IPS-NIHi7 (cell line): Measurements from ENCODE around the gene ADAM19.

Experiments
- DNase-seq: peaks from one replicate; pipeline ENCODE4 v3.0.0; 2012; ENCODE audit warnings: mixed read lengths; ENCODE audit errors: extremely low spot score

The ADAM19 gene

DNA sequence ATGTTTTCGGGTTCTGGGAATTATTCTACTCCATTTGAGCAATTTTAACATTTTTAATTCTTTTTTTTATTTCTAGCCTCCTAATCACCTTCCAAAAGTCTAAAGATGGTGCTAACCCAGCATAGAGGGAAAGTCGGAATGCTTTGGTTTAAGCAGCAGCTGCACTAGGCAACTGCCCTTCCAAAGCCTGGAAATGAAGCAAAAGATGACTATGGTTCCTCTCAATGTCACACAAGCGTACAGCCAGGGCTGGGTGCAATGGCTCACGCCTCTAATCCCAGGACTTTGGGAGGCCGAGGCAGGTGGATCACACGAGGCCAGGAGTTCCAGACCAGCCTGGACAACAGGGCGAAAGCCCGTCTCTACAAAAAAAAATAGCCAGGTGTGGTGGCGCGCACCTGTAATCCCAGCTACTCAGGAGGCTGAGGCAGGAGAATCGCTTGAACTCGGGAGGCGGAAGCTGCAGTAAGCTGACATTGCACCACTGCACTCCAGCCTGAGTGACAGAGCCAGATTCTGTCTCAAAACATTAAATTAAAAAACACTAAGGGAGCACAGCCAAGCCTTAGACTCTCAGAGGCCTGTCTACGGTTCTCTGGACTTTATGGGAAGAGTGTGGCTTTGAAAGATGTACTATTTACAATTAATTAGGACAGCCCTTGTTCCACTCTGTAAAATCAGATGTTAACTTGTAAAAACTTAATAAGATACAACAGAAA lies 33.1 kb downstream of the ADAM19 start:
- DNase-seq = no peak

DNA sequence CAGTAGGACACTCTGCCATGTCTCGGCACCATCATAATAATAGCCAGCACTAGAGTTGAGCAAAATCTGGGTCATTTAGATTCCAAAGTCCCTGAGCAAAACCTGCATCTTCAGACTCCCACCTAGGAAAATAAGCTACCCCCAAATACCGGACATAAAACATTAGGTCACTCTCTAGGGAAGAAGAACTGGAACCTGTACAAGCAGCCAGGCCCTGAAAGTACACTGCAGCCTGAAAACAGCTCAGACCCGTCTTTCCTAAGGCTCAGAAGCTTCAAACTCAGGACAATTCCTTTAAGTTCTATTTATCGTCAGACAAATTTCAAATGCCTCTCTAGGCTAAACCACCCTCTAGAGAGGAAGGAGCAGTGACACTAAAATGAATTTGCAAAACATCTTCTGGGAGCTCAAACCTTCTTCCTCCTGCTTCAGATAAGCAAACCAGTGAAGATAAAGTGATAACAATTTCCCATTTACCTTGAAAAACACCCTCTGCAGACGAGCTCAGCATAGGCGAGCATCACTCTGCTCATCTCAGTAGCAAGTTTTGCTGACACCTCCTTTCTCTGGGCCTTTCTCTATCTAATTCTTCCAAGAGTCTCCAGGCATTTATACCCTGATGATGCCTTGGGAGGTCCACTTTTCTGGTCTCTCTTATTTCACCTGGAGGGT lies 34.0 kb downstream of the ADAM19 start:
- DNase-seq = no peak

DNA sequence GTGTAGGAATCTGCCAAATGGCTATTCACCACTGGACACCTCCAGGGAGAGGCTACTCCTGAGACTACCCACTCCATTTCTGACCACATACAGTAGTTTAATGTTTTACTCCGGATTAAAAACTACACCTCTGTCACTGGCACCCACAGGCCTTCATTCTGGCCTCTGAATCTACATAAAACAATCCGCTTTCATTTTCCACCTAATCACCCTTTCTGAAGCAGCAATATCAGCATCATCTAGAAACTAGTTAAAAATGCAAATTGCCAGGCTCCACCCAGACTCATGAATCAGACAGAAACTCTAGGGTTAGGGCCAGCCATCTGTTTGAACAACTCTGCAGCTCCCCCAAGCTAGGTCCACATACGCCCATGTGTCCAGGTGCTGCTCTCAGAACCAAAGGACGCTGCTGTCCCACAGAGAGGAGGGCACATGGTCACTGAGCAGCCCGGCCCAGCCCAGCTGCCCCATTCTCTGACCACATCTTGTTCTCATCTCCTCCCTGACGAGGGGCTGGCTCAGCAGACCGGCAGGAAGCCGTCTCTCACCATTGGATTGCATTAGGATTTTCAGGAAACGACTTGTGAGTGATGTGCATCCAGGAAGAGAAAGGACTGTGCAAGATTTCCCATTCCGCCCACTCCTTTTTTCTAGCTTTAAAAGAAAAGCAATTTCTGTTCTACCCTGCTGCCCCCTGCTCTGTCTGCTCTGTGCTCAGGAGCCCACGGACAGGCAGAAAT lies 34.7 kb downstream of the ADAM19 start:
- DNase-seq = no peak

DNA sequence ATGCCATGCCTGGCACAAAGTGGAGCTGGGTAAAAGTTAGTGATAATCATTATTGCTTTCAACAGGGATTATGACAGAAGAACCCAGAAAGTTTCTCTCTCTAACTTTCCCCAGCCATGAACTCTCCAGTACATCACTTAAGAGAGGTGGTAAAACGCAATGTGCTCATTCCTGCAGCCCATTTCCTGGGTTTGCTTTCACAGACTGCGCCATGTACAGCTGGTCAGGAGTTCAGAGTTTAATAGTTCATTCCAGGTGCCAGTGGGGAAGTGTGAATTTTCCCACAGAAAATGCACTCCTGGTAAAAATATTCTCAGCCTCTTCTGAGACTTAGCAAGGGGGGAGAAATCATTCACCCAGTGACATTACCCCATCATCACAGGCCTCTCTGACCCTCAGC lies 35.5 kb downstream of the ADAM19 start:
- no peak for DNase-seq

DNA sequence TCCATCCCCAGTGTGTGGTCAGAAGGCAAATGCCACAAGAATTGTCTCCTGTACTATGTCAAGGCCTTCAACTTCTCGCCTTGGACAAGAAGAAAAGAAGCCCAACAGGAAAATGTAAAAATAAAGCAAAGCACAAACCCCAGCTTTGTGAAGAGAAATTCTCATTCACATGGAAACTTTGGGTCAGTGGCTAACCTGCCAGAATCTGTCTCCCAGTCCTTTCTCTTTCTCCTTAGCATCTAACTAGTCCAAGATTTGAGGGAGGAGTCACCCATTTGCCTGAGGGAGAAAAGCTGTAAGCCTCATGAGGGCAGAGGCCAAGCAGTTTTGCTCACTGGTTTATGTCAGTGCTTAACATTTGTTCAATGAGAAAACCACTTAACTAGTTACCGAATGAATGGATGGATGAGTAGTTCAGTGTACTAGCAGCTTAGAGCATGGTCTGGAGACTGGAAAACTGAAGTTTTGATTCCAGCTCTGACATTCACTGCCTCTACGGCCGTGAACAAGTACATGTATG lies 36.0 kb downstream of the ADAM19 start:
- no peak for DNase-seq

DNA sequence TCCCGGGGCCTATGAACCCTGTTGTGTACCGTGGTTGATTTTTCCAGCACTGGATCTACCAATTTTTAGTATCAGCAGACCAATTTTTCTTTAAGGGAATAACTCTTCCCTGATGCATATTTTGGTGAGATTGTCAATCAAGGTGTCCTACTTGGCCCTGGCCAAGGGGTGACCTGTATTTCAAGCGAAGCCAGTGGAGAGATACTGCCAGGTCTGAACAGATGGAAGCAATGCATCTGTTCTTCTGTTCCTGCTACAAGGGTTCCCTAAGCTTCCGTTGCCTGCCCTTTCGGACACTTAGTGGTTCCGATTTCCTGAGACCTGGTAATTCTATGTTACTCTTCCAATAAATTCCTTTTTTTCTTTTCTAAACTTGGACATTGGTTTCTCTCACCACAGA lies 37.3 kb downstream of the ADAM19 start:
- DNase-seq = no peak

DNA sequence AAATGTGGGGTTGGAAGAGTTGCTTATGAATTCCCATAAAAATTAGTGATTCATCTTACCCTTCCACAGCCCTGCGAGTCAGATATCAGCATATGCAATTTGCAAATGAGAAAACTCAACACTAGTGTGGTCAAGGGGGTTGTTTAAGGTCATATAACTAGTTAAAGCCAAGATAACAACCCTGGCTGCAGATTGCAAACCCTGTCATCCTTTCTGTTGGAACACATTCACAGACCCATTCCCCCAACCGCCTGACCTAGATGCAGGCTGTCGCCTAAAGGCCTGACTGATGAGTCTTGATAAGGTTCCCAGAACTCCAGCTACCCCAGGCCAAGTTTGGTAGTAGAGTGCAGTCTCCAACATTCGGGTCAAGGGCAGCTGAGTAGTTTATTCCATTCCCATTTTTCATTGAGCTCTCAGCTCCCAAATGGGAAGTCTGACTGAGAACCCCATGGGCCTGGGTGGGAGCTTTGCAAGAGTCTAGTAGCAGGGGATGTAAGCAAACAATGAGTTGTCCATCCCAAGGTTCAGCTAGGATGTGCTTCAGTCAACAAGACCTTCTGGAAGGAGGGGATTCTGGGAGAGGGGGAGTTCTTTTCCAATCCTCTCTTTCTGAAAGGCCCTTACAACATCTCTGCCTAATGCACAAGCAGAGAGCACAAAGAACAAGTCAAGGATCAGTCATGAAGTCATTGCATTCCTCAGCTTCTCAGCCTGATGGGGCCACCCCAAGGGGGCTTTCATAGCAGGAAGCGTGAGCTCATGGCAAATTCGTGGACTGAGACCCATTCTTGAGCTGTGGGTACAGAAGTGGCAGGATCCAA lies 40.3 kb downstream of the ADAM19 start:
- no peak for DNase-seq

DNA sequence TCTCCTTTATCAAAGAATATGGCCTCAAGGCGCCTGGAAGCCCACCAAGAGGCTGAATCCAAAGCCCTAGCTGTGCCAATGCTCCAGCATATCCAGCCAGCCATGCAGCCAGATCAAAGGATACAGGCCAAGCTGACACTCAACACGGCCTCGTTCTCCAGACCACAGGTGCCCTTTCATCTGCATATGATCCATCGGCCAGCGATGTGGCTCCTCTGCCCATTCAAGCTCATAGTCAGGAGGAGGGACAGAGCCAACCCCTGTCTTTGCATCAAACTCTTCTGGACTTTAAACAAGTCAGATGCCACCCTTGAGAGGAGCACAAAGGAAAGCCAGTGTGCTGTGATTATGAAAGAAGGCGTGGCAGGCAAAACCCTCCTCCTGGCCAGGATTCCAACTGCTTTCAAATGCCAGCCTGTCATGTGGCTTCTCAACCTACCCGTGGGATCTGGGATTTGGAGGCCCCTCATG lies 42.5 kb downstream of the ADAM19 start:
- DNase-seq = no peak

DNA sequence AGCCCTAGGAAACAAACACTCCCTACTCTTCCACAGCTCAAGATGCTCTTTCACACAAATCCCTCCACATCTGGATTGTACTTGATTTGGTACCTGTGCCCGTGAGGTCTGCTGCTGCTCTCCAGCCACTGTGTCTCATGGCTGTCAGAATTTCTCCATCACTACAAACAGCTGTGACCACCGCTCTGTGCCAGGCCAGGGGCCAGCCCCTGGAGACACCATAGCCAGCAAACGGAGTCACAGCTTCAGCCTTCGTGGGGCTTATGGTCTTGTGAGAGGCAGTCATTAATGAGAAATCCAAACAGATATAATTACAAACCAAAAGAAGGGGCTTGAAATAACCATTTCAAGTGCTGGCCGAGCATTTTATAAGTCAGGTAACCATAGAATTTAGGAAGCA lies 43.6 kb downstream of the ADAM19 start:
- DNase-seq = no peak

DNA sequence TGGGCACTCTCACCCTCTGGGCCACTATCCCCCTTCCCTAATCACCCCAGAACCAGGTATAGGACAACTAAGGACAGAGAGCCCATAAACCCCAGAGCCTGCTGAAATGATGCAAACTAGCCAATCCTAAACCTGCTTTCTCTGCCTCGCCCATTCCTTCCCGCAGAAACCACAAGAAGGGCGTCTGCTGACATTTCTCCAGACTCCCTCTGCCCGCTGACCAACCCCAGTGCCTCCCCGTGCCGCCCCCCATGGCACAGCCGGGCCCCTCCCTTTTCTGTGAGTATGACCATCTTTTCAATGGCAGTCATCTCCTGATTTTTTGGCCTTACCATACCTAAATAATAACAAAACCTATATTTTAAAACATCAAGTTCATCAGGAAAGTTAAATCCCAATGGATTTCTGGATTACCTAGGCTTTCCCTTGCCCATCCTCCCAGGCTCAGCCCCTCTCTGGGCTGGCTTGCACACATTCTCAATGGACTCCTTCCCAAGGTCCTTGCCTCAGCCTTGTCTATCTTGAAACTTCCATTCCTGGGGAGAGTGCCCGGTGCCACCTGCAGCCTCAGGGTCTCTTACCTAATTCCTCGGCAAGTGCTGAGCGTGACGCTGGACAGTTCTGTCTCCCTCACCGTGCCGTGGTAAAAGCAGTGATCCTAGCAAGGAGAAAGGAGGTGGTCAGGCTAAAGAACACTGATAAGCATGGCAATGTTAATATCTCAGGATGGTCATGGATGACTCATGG lies 45.2 kb downstream of the ADAM19 start:
- DNase-seq = no peak

DNA sequence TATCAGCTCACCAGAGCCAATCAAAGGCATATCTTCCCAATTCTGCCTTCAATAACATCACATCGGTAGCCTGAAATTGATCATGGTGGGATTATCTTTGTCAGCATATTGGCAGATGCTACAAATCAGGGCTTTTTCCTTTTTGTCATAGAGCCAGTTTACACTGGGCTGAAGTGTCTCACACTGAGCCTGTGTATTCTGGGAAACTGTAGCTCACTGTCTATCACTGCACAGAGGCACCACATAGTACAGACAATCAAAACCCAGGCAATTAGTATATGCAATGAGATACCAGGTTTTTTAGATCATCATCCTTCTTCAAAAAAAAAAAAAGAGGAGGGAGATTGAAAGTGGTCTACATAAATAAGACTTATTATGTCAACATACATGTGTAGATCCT lies 46.6 kb downstream of the ADAM19 start:
- DNase-seq = no peak

DNA sequence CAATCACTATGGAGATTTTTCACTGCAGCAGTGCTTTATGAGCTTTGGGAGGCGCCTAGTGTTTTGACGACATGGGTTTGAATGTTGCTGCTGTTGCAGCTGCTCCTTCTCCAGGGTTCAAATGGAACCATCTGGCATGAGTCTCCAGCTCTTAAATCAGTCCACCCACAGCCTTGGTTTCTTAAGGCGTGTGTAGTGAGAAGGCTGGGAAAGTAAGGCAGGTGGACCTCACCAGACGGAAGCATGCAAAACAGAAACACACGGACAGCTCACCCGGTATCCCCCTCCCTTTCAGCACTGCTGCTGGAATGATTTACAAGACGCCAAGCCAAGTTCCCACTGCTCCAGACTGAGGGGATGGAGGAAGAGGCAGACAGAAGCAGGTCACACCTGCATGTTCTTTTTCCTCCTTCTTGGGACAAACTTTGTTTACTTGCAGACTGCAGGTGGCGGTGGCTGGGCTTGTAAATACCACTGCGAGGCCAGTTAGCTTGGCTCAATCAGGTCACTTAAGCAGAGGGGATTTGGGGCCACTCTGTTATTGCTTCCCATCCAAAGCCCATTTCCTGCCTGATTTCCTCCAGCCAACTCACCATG lies 47.4 kb downstream of the ADAM19 start:
- peak; percentile 31 for DNase-seq

DNA sequence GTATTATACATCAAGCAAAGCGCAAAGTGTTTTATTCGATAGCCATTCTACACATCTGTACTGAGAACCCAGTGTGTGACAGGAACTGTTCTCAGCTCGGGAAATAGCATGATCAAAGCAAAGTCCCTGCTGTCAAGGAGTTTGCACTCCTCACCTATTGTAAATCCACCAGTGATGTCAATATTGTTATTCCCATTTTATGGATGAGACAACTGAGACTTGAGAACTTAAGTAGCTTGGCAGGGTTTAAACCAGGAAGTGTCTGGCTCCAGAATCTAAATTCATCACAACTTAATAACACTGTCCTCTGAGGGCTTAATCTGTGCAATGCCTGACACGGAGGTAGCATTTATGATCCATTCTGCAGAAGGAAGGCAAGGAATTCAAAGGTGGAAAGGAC lies 50.7 kb downstream of the ADAM19 start:
- DNase-seq = no peak

DNA sequence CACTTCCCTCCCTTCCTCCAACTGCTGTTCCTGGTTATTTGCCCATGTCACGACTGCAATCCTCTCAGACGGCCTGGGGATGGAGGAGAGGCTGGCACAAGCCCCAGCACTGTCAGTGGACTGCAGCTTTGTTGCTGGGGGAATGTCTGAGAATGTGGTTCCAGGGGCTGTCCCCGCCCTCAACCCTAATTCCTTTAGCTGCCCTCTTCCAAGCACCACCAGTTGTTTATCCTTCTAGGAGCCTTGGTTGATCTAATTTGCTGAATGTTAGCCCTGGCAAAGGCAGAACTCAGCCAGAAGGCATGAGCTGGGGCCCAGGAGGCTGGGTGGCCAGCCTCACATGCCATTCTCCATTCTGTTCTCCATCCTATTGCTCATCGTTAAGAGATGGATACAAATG lies 51.6 kb downstream of the ADAM19 start:
- DNase-seq = no peak

DNA sequence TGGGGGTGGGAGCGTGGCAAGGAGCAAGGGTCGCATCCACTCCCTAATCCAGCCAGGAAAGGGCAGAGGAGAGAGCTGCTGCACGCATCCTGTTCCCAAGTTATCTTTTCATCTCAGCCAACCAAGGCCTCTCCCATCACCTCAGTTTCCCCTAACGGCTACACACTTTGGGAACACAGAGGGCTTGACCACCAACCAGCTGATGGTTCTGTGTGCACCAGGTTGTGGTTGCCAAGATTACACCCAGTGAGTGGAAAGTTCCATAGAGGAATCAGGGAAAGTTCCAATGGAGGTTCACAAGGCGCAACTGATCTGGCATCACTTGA lies 53.9 kb downstream of the ADAM19 start:
- DNase-seq = no peak

DNA sequence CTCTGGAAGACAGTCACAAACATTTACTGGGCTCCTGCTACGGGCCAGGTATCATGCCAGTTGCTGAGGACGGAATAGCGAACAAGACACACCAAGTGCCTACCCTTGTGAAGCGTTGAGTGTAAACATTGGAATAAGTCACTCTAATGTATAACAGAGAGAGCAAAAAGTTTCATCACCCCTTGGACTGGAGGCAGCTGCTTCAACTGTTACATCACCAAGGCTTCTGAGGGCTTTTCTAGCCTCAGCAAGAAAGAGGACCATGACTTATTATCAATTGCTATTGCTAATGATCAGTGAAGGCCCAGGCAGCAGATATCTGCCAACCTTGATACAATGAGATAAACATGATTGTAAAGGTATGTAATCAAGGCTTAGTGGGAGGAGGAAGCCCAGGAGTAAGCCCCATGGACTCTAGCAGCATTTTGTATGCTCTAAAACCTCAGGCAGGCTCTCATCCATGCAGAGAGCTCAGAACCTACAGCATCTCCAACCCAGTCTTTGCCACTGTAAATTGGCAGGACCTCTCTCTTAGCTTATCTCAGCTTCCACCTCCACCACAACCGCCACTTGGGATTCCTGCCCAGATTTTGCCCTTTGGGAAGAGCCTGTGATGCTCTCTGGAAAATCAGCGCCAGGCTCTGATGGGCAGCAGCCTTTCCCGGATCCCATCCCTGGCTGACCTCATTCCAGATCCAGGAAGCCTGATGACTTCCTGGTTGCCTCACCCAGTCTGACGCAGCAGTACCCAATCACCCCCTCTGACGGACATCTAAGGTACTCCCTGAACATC lies 54.5 kb downstream of the ADAM19 start:
- DNase-seq = no peak

DNA sequence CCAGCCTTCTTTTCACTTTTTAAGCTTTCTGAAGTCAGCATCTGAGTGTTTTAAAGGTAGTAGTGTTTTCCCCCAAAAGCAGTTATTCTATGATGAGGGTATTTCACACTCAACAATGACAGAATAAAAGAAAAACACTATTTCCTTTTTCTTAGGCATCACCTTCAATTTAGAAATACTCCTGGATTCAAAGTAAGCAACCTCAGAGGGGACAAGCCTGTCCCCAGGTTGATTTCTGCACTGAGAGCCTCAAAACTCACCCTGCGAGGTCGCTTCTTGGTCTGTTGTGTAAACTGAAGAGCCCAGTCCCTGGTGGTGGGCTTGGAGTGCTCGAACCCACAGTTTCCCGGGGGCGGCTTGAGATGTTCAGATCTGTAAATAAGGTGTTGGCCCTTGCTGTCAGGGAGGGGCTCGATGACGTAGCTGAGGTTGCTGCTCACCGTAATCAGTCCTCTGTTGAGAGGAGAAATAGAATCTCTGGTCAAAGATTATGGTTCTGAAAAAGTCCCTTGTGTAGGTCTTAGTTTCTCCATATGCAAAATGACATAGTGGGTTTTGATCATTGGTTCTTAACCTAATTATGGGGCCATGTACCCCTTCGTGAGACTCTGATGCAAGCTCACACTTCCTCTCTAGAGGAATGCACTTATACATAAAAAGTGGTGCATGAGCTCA lies 55.9 kb downstream of the ADAM19 start:
- DNase-seq = no peak

DNA sequence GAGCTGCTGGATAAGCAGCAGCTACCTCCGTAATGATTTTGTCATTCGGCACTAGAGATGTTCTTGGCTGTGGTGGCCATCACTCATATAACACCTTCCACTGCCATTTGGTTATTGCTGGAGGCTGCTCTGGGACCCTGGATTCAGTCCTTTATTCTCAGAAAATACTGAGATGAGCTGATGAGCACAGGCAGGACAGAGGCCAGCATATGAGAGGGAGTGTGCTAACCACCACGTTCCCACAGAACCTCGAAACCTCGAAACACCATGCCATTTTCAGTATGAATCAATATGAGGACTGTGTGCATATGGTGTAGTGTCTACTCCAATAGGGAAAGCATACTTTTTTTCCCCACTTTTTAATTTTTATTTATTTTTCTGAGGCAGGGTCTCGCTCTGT lies 56.6 kb downstream of the ADAM19 start:
- no peak for DNase-seq

DNA sequence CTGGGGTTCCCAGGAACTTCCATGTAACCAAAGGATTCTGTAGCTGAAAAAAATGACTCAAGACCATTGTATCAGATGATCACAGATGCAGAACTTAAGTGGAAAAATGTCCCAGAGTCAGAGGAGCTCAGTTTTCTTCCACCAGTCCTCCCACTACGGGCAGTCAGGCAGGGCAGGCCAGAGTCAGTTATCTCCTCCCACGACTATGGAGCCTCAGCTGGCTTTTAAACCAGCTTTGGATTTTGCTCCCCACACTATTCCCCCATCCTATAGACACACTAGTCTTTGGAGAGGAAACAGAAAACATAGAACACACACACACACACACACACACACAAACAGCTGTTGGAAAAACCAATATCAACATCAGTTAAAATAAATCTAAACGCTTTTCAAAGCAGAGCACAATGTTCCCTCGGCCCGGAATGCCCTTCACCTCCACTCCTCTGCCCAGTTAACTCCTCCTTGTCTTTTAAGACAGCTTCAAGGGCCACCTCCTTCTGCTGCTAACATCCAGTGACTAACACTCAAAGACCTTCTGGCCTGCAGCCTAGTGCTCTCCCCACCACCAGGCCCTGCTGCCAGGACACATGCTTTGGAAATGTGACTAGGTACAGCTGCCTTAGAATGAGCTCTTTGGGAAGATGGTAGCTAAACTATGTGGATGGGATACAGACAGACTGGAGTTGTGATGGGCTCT lies 58.8 kb downstream of the ADAM19 start:
- DNase-seq = no peak
